Upper lobe of left lung (tissue), 6 donors: ENCODE results near the gene TMIGD3. TPM values are rescaled to one million over a fixed set of nuclear protein-coding genes. Genes with fewer than 3 reads are reported as not detected.

ENCODE experiments used
- ATAC-seq, 2 donors: fragments of 200-7000 bp; cut with Tn5 transposase; one replicate each; pipeline ENCODE4 v1.9.1; 2022; ENCODE audit warnings: mild to moderate bottlenecking in 2 of 2, moderate library complexity in 2 of 2; ENCODE audit not compliant: low FRiP score in 2 of 2
- DNase-seq, 2 donors: peaks; one replicate each; pipeline ENCODE4 v3.0.0-alpha.2; 2019 to 2020
- H3K27ac ChIP-seq, 4 donors: fragments of 200-600 bp; sonication (generic); one replicate each; pipeline ENCODE4 v1.5.1; 2016 to 2019
- H3K27me3 ChIP-seq, 4 donors: fragments of 200-600 bp; sonication (generic); one replicate each; pipeline ENCODE4 v1.5.1; 2017 to 2019
- H3K36me3 ChIP-seq, 4 donors: fragments of 200-600 bp; sonication (generic); one replicate each; pipeline ENCODE4 v1.5.1; 2016 to 2019
- H3K4me1 ChIP-seq, 4 donors: fragments of 200-600 bp; sonication (generic); one replicate each; pipeline ENCODE4 v1.5.1; 2018 to 2019
- H3K4me3 ChIP-seq, 4 donors: fragments of 200-600 bp; sonication (generic); one replicate each; pipeline ENCODE4 v1.5.1; 2017 to 2019; ENCODE audit warnings: mild to moderate bottlenecking in 2 of 4, moderate library complexity in 1 of 4
- H3K9me3 ChIP-seq, 4 donors: fragments of 200-600 bp; sonication (generic); one replicate each; pipeline ENCODE4 v1.5.1; 2018 to 2019
- CTCF ChIP-seq, 6 experiments: fragments of 450-650 bp in 4 of 6; fragments of 200-600 bp in 2 of 6; sonication (generic) in 2 of 6; IDR thresholded peaks; one replicate each; pipeline ENCODE4 v1.5.1; 2016 to 2019; ENCODE audit warnings: antibody characterized with exemption in 6 of 6
- EP300 ChIP-seq, 4 donors: sonication (generic); formaldehyde crosslinking; IDR thresholded peaks; one replicate each; pipeline ENCODE4 v1.5.1; 2017; ENCODE audit warnings: antibody characterized with exemption in 4 of 4, control low read depth in 2 of 4
- POLR2A ChIP-seq, 4 donors: fragments of 450-650 bp; IDR thresholded peaks; one replicate each; pipeline ENCODE4 v1.5.1; 2016 to 2017; ENCODE audit warnings: antibody characterized with exemption in 4 of 4, mild to moderate bottlenecking in 2 of 4
- POLR2AphosphoS5 ChIP-seq, 2 donors: sonication (generic); formaldehyde crosslinking; IDR thresholded peaks; one replicate each; pipeline ENCODE4 v1.5.1; 2017; ENCODE audit warnings: antibody characterized with exemption in 2 of 2
- WGBS, 2 donors: methylation state at CpG; one replicate each; pipeline ENCODE4 v1.1.5; 2017 to 2018; 5-methylcytosine and 5-hydroxymethylcytosine counted together
- total RNA-seq, 6 donors: library from RNA; depleted of rRNA in 4 of 6; stranded (reverse); fragments of >200 nt in 4 of 6; gene quantifications; one replicate each; pipeline versions ENCODE4 v1.1.0 to v1.2.1, GENCODE V29; 2016 to 2021
- donor health status: DM: no; HTN: no; CAD: no; lungs with moderate emphysema.
- donor health status: DM: no; HTN: yes; CAD: no; lungs with severe emphysema.

Gene TMIGD3
- total RNA-seq, 6 donors from 2014 or later: 2.0 to 36.7 (median 4.6) TPM

- H3K4me1 ChIP-seq: peaks cover 27 to 34% (median 29%) of the 10 kb centered on the region in 4 donors
Measured at GRCh38 chr1:111453706-111454105, 49.7 kb downstream of the TMIGD3 start.

GRCh38 chr1:111452581-111452980 lies 50.9 kb downstream of the TMIGD3 start:
- H3K36me3 ChIP-seq: peaks cover 15 to 47% (median 21%) of the 10 kb centered on the region in 4 donors
- no peak overlapping the region for H3K4me3 ChIP-seq
- no peaks in the 10 kb centered on the region for H3K27me3 ChIP-seq
- WGBS, 2 donors: 80 to 86% methylated on average over 3 of the region's 3 CpGs
- no peak for ATAC-seq
- DNase-seq: no peak
- H3K9me3 ChIP-seq: no peaks in the 10 kb centered on the region
- H3K4me1 ChIP-seq: peaks cover 31 to 40% (median 38%) of the 10 kb centered on the region in 4 donors
- TF ChIP-seq EP300 (IDR thresholded peaks at IDR 0.05) (no peak), POLR2A (IDR thresholded peaks at IDR 0.05) (no peak), CTCF (IDR thresholded peaks at IDR 0.05) (no peak)
- no peak overlapping the region for H3K27ac ChIP-seq

More at GRCh38 chr1:111453706-111454105, 49.7 kb downstream of the TMIGD3 start:
- no peaks in the 10 kb centered on the region for H3K9me3 ChIP-seq
- DNase-seq (no peak), ATAC-seq (no peak)
- H3K36me3 ChIP-seq: peaks cover 24 to 58% (median 32%) of the 10 kb centered on the region in 4 donors
- H3K27ac ChIP-seq: no peak overlapping the region
- no peak overlapping the region for H3K4me3 ChIP-seq
- 74 to 92% methylated on average over 3 of the region's 3 CpGs for WGBS, 2 donors
- H3K27me3 ChIP-seq: no peaks in the 10 kb centered on the region
- TF ChIP-seq POLR2AphosphoS5 (IDR thresholded peaks at IDR 0.05): no peak
- TF ChIP-seq POLR2A (IDR thresholded peaks at IDR 0.05): no peak
- TF ChIP-seq EP300 (IDR thresholded peaks at IDR 0.05): no peak

- peak overlapping the region; percentile 33 to 94 (median 82) for H3K4me3 ChIP-seq
- ATAC-seq (no peak), DNase-seq (no peak)
- peaks cover 0 to 42% (median 10%) of the 10 kb centered on the region in 4 donors for H3K36me3 ChIP-seq
- H3K27me3 ChIP-seq: no peaks in the 10 kb centered on the region
- H3K9me3 ChIP-seq: no peaks in the 10 kb centered on the region
- no peak for TF ChIP-seq CTCF (IDR thresholded peaks at IDR 0.05)
- TF ChIP-seq POLR2A (IDR thresholded peaks at IDR 0.05): no peak
- no peak for TF ChIP-seq EP300 (IDR thresholded peaks at IDR 0.05)
- TF ChIP-seq POLR2AphosphoS5 (IDR thresholded peaks at IDR 0.05): no peak
- H3K4me1 ChIP-seq: peaks cover 39 to 48% (median 46%) of the 10 kb centered on the region in 4 donors
- WGBS, 2 donors: 44 to 51% methylated on average over 3 of the region's 3 CpGs
- H3K27ac ChIP-seq: peak overlapping the region in 3 of 4 donors; percentile 84 to 94 (median 92)
Measured at GRCh38 chr1:111450185-111450584, 53.2 kb downstream of the TMIGD3 start.

- peak overlapping the region; percentile 84 to 94 (median 92) for H3K27ac ChIP-seq
- peaks cover 35 to 48% (median 44%) of the 10 kb centered on the region in 4 donors for H3K4me1 ChIP-seq
- ATAC-seq: no peak
Measured at GRCh38 chr1:111449703-111450017, 53.8 kb downstream of the TMIGD3 start.

GRCh38 chr1:111448918-111449702 lies 54.3 kb downstream of the TMIGD3 start, which contains the start of the genes ATP5PB and WDR77:
ATP5PB (plus strand) TSS chr1:111449464; CDS start chr1:111449542, 78 bp downstream.
WDR77 (minus strand) TSS chr1:111449256; CDS start chr1:111449169, 87 bp downstream.
- peaks cover 33 to 48% (median 40%) of the 10 kb centered on the region in 4 donors for H3K4me1 ChIP-seq
- peaks cover 0 to 41% (median 8%) of the 10 kb centered on the region in 4 donors for H3K36me3 ChIP-seq
- peak; percentile 97 for ATAC-seq
- no peaks in the 10 kb centered on the region for H3K9me3 ChIP-seq
- no peaks in the 10 kb centered on the region for H3K27me3 ChIP-seq
- peak within 1 kb of the TSS; percentile 84 to 94 (median 92) for H3K27ac ChIP-seq
- TF ChIP-seq CTCF (IDR thresholded peaks at IDR 0.05) (peak in 1 of 6 experiments; percentile 5), POLR2A (IDR thresholded peaks at IDR 0.05) (peak in 2 of 4 donors; percentile 3 to 61), EP300 (IDR thresholded peaks at IDR 0.05) (no peak), POLR2AphosphoS5 (IDR thresholded peaks at IDR 0.05) (peak; percentile 47 to 69)
- peak within 1 kb of the TSS; percentile 73 to 94 (median 92) for H3K4me3 ChIP-seq
- peak; percentile 88 to 96 for DNase-seq
- WGBS, 2 donors: 0 to 1% methylated on average over 27 to 47 of the region's 54 CpGs

More at GRCh38 chr1:111449703-111450017, 53.8 kb downstream of the TMIGD3 start:
- no peak for DNase-seq
- Histone ChIP-seq H3K4me3 (peak overlapping the region; percentile 33 to 94 (median 82)), H3K9me3 (no peaks in the 10 kb centered on the region), H3K27me3 (no peaks in the 10 kb centered on the region), H3K36me3 (peaks cover 0 to 42% (median 10%) of the 10 kb centered on the region in 4 donors)
- TF ChIP-seq POLR2A (IDR thresholded peaks at IDR 0.05): no peak
- TF ChIP-seq POLR2AphosphoS5 (IDR thresholded peaks at IDR 0.05): no peak
- 0 to 1% methylated on average over 8 of the region's 8 CpGs for WGBS, 2 donors
